NB4 (cell line): ENCODE data around the gene TBC1D22A.

Experiments used
- MYC ChIP-seq: IDR thresholded peaks from 2 replicates; pipeline ENCODE4 v1.6.1; 2011; ENCODE audit warnings: low read depth, low read length
- POLR2A ChIP-seq: IDR thresholded peaks from 2 replicates; pipeline ENCODE4 v1.6.1; 2011; ENCODE audit warnings: mild to moderate bottlenecking; ENCODE audit not compliant: insufficient read length; ENCODE audit errors: extremely low read depth
- TF ChIP-seq, protein P1 (sequence below): IDR thresholded peaks from one replicate; pipeline ENCODE4 v1.5.1; 2012; ENCODE audit warnings: low read depth, low read length
- TF ChIP-seq, protein P2 (sequence below): IDR thresholded peaks from 2 replicates; pipeline ENCODE4 v1.6.1; 2011; ENCODE audit warnings: low read depth, low read length

DNA sequence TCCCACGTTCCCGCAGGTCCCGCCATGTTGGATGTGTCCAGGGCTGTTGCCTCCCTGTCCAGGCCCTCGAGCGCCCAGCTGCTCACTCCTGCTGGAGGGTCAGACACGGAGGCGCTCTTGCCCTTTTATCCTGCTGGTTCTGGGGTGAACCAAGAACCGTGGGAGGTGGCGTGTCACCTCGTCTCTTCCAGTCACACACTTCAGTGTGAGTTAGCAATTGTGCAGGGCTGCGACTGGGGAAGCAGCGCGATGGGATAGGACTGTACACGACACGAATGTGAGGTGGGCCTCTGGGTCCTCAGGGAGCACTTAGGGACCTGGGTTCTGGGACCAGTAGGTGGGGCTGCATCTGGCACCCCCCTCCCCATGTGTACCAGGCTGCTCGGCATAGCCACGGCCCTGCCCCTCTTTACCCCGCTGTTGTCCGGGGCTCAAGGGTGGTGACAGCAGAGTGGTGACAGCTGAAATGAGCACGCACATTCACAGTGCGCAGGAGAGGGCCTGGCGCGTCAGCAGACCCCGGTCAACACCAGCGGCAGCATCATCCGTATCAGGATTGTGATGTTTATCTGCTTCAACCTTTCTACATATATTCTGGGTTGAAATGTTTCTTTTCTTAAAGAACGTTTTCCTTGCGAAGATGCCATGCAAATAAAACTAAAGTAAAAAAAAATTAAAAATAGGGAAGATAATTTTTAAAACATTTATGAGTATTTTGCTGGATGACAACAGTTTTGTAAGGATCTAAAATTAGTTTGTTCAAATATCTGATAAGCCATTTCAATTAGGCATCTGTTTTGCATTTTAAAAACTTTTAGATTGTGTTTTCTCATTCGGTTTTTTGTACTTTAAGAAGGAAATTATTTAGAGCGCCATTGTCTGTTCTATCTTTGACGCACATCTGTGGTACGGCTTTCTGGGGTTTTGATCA, 210.7 kb downstream of the TBC1D22A start:
- TF ChIP-seq, protein P1, sequence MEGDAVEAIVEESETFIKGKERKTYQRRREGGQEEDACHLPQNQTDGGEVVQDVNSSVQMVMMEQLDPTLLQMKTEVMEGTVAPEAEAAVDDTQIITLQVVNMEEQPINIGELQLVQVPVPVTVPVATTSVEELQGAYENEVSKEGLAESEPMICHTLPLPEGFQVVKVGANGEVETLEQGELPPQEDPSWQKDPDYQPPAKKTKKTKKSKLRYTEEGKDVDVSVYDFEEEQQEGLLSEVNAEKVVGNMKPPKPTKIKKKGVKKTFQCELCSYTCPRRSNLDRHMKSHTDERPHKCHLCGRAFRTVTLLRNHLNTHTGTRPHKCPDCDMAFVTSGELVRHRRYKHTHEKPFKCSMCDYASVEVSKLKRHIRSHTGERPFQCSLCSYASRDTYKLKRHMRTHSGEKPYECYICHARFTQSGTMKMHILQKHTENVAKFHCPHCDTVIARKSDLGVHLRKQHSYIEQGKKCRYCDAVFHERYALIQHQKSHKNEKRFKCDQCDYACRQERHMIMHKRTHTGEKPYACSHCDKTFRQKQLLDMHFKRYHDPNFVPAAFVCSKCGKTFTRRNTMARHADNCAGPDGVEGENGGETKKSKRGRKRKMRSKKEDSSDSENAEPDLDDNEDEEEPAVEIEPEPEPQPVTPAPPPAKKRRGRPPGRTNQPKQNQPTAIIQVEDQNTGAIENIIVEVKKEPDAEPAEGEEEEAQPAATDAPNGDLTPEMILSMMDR: no peak
- TF ChIP-seq POLR2A: no peak
- no peak for TF ChIP-seq MYC
- TF ChIP-seq, protein P2, sequence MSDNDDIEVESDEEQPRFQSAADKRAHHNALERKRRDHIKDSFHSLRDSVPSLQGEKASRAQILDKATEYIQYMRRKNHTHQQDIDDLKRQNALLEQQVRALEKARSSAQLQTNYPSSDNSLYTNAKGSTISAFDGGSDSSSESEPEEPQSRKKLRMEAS: no peak
